HEK293 (cell line): Measurements from ENCODE around the gene KCNT1.

Experiments used
- CTCF ChIA-PET: fragments of 350-600 bp; formaldehyde crosslinking; extraction: SDS; loops from one replicate; lab custom pipeline; 2021; ENCODE audit warnings: antibody characterized with exemption; lab: Yijun Ruan, JAX
- POLR2A ChIA-PET: fragments of 300-600 bp; formaldehyde crosslinking; extraction: SDS; loops from one replicate; lab custom pipeline; 2020; ENCODE audit warnings: antibody characterized with exemption, inconsistent platforms; lab: Yijun Ruan, JAX
- H3K27ac ChIP-seq: fragments of 200-500 bp; sonication (Bioruptor generic); 2 replicates; pipeline ENCODE4 v1.5.1; 2014; ENCODE audit warnings: low read depth, low read length, control low read depth, inconsistent platforms; ENCODE audit errors: extremely low read depth
- H3K36me3 ChIP-seq, 2 experiments: fragments of 200-500 bp in 1 of 2; sonication (Bioruptor generic) in 1 of 2; 1 replicate in 1 of 2; 2 replicates in 1 of 2; pipeline ENCODE4 v1.5.1; 2014 to 2017; ENCODE audit warnings: inconsistent platforms in 2 of 2, low read length in 2 of 2; ENCODE audit not compliant: control insufficient read depth in 2 of 2, insufficient read depth in 1 of 2
- H3K4me1 ChIP-seq: fragments of 200-500 bp; sonication (Bioruptor generic); 2 replicates; pipeline ENCODE4 v1.5.1; 2014; ENCODE audit warnings: mild to moderate bottlenecking, low read length, inconsistent platforms; ENCODE audit not compliant: control insufficient read depth, insufficient read depth
- H3K4me3 ChIP-seq: 2 replicates; pipeline ENCODE4 v1.5.1; 2011; ENCODE audit warnings: low read depth, mild to moderate bottlenecking, control low read depth, low read length, moderate library complexity
- H3K9me3 ChIP-seq: fragments of 200-500 bp; sonication (Bioruptor generic); 2 replicates; pipeline ENCODE4 v1.5.1; 2014; ENCODE audit warnings: low read depth, low read length, inconsistent platforms; ENCODE audit not compliant: control insufficient read depth, insufficient read depth
- BCL11B ChIP-seq: fragments of 450-650 bp; formaldehyde crosslinking; IDR thresholded peaks from 2 replicates; pipeline ENCODE4 v1.5.1; 2016; ENCODE audit warnings: low read depth, missing biosample characterization, missing genetic modification characterization
- FEZF1 ChIP-seq: fragments of 450-650 bp; formaldehyde crosslinking; IDR thresholded peaks from 2 replicates; pipeline ENCODE4 v1.5.1; 2016; ENCODE audit warnings: missing biosample characterization, missing genetic modification characterization
- GLI2 ChIP-seq: fragments of 450-650 bp; formaldehyde crosslinking; IDR thresholded peaks from 2 replicates; pipeline ENCODE4; 2017; ENCODE audit warnings: missing biosample characterization, missing genetic modification characterization, low read depth, borderline replicate concordance
- SP3 ChIP-seq: fragments of 450-650 bp; formaldehyde crosslinking; IDR thresholded peaks from 2 replicates; pipeline ENCODE4 v1.5.1; 2016; ENCODE audit warnings: missing biosample characterization, missing genetic modification characterization
- YY1 ChIP-seq: fragments of 450-650 bp; formaldehyde crosslinking; IDR thresholded peaks from 2 replicates; pipeline ENCODE4 v1.5.1; 2018; ENCODE audit warnings: missing biosample characterization, missing genetic modification characterization
- ZBTB20 ChIP-seq: fragments of 450-650 bp; formaldehyde crosslinking; IDR thresholded peaks from 2 replicates; pipeline ENCODE4 v1.5.1; 2016; ENCODE audit warnings: missing biosample characterization, missing genetic modification characterization
- ZBTB8A ChIP-seq: fragments of 450-650 bp; formaldehyde crosslinking; IDR thresholded peaks from 2 replicates; pipeline ENCODE4 v1.5.1; 2016; ENCODE audit warnings: missing biosample characterization, missing genetic modification characterization
- ZIC2 ChIP-seq: fragments of 450-650 bp; formaldehyde crosslinking; IDR thresholded peaks from 2 replicates; pipeline ENCODE4 v1.5.1; 2016; ENCODE audit warnings: missing biosample characterization, missing genetic modification characterization
- ZNF19 ChIP-seq: fragments of 450-650 bp; formaldehyde crosslinking; IDR thresholded peaks from 2 replicates; pipeline ENCODE4; 2016; ENCODE audit warnings: missing biosample characterization, missing genetic modification characterization, low read depth
- ZNF354C ChIP-seq: fragments of 450-650 bp; formaldehyde crosslinking; IDR thresholded peaks from 2 replicates; pipeline ENCODE4 v1.5.1; 2016; ENCODE audit warnings: missing biosample characterization, missing genetic modification characterization, low read depth, borderline replicate concordance
- ZNF549 ChIP-seq: fragments of 450-650 bp; IDR thresholded peaks from 2 replicates; pipeline ENCODE4 v1.5.1; 2018; ENCODE audit warnings: missing biosample characterization, missing genetic modification characterization, mild to moderate bottlenecking, inconsistent platforms, moderate library complexity
- ZNF621 ChIP-seq: fragments of 450-650 bp; formaldehyde crosslinking; IDR thresholded peaks from 2 replicates; pipeline ENCODE4 v1.5.1; 2017; ENCODE audit warnings: missing biosample characterization, missing genetic modification characterization
- ZNF677 ChIP-seq: fragments of 450-650 bp; IDR thresholded peaks from 2 replicates; pipeline ENCODE4 v1.5.0; 2018; ENCODE audit warnings: missing biosample characterization, mild to moderate bottlenecking, missing genetic modification characterization, moderate library complexity
- ZNF791 ChIP-seq: fragments of 450-650 bp; formaldehyde crosslinking; IDR thresholded peaks from 2 replicates; pipeline ENCODE4 v1.5.1; 2016; ENCODE audit warnings: missing biosample characterization, missing genetic modification characterization
- TF ChIP-seq, protein P1 (sequence below): fragments of 450-650 bp; formaldehyde crosslinking; IDR thresholded peaks from 2 replicates; pipeline ENCODE4 v1.5.0; 2017; ENCODE audit warnings: missing biosample characterization, missing genetic modification characterization, borderline replicate concordance
- TF ChIP-seq, protein P2 (sequence below): fragments of 450-650 bp; formaldehyde crosslinking; IDR thresholded peaks from 2 replicates; pipeline ENCODE4 v1.5.1; 2017; ENCODE audit warnings: missing biosample characterization, missing genetic modification characterization
- TF ChIP-seq, protein P3 (sequence below): fragments of 450-650 bp; formaldehyde crosslinking; IDR thresholded peaks from 2 replicates; pipeline ENCODE4 v1.5.1; 2016; ENCODE audit warnings: missing biosample characterization, missing genetic modification characterization
- TF ChIP-seq, protein P4 (sequence below): fragments of 450-650 bp; formaldehyde crosslinking; optimal IDR thresholded peaks from 2 replicates; pipeline ENCODE3; 2016; ENCODE audit warnings: missing biosample characterization, mild to moderate bottlenecking, missing genetic modification characterization
- TF ChIP-seq, protein P5 (sequence below): fragments of 450-650 bp; formaldehyde crosslinking; IDR thresholded peaks from 2 replicates; pipeline ENCODE4 v1.5.1; 2016; ENCODE audit warnings: missing biosample characterization, missing genetic modification characterization, low read depth

The KCNT1 gene

DNA sequence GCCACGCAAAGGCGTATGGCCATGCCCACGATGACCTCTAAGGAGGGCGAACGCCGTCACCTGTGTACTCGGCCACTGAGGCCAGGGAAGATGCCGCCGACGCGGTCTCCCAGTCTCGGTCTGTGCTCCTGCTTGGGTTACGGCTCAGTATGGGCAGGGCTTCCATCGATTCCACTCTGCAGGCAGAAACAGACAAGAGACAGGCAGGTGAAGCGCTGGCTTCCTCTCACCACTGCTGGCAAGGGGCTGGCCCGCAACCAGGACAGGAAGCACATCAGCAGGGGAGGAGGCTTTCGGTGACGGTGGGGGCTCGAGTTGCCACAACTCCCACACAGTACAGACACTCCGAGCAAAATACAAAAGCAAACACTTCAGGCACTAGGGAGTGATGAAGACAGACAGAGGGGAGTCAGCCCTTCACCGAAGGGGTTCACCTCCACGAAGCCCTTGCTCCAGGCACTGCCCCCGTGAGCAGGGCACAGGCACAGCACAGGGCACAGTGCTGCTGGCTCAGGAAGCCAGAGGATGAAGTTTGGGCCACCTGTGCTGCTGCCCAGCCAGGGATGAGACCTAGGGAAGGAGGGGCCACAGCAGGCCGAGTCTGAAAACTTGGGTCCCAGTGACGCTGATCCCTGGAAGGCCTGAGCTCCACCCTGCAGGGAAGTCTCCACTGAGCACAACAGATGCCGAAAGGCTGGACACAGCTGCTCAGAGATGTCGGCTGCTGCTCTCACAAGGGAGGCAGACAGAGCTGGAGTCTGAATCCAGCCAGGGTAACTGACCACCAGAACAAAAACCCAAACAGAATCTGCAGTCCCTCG lies 114.1 kb downstream of the KCNT1 start:
- ChIA-PET POLR2A (no interaction called here), CTCF (interaction anchor here (1.5 kb wide), 1 partner anchor 18 kb away, joined by 6 read pairs; no protein-coding TSS in a partner anchor)
- no peak overlapping the region for H3K27ac ChIP-seq

DNA sequence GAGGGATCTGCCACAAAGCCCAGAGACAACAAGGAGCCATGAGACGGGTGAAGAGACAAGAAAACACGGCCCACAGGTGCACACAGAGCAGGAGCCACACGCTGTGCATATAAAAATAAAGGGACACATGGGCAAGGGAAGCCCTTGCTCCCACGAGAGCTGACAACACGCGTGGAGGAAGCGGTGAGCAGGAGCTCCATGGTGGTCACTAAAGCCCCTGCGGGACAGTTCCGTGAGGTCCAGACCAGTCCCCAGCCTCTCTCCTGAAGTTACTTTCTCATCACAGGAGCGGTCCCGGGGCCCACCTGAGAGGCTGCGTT lies 114.6 kb downstream of the KCNT1 start:
- Histone ChIP-seq H3K4me1 (no peaks in the 10 kb centered on the region), H3K9me3 (no peaks in the 10 kb centered on the region), H3K36me3 (peaks cover 4 to 92% of the 10 kb centered on the region in 2 experiments; a peak in 2 of 3 replicates), H3K4me3 (no peak overlapping the region), H3K27ac (no peak overlapping the region)
- CTCF ChIA-PET, result no interaction called here
- POLR2A ChIA-PET, result no interaction called here
- TF ChIP-seq, protein P1, sequence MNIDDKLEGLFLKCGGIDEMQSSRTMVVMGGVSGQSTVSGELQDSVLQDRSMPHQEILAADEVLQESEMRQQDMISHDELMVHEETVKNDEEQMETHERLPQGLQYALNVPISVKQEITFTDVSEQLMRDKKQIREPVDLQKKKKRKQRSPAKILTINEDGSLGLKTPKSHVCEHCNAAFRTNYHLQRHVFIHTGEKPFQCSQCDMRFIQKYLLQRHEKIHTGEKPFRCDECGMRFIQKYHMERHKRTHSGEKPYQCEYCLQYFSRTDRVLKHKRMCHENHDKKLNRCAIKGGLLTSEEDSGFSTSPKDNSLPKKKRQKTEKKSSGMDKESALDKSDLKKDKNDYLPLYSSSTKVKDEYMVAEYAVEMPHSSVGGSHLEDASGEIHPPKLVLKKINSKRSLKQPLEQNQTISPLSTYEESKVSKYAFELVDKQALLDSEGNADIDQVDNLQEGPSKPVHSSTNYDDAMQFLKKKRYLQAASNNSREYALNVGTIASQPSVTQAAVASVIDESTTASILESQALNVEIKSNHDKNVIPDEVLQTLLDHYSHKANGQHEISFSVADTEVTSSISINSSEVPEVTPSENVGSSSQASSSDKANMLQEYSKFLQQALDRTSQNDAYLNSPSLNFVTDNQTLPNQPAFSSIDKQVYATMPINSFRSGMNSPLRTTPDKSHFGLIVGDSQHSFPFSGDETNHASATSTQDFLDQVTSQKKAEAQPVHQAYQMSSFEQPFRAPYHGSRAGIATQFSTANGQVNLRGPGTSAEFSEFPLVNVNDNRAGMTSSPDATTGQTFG (tag by site-specific recombination), result no peak
- no peak for TF ChIP-seq FEZF1 (tag by site-specific recombination)
- TF ChIP-seq ZNF677 (tag by site-specific recombination), result no peak
- TF ChIP-seq, protein P2, sequence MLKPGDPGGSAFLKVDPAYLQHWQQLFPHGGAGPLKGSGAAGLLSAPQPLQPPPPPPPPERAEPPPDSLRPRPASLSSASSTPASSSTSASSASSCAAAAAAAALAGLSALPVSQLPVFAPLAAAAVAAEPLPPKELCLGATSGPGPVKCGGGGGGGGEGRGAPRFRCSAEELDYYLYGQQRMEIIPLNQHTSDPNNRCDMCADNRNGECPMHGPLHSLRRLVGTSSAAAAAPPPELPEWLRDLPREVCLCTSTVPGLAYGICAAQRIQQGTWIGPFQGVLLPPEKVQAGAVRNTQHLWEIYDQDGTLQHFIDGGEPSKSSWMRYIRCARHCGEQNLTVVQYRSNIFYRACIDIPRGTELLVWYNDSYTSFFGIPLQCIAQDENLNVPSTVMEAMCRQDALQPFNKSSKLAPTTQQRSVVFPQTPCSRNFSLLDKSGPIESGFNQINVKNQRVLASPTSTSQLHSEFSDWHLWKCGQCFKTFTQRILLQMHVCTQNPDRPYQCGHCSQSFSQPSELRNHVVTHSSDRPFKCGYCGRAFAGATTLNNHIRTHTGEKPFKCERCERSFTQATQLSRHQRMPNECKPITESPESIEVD, result no peak
- no peak for TF ChIP-seq SP3 (tag by site-specific recombination)
- TF ChIP-seq ZNF19 (tag by site-specific recombination), result no peak
- TF ChIP-seq ZBTB8A (tag by site-specific recombination), result no peak
- no peak for TF ChIP-seq ZNF549
- no peak for TF ChIP-seq BCL11B (tag by site-specific recombination)
- no peak for TF ChIP-seq ZNF354C (tag by site-specific recombination)

More for the DNA sequence above, 114.1 kb downstream of the KCNT1 start:
- no peaks in the 10 kb centered on the region for H3K4me1 ChIP-seq
- H3K36me3 ChIP-seq, result peaks cover 4 to 92% of the 10 kb centered on the region in 2 experiments; a peak in 2 of 3 replicates
- TF ChIP-seq ZNF621 (tag by site-specific recombination), result no peak
- TF ChIP-seq ZIC2 (tag by site-specific recombination), result peak; percentile 66
- no peak for TF ChIP-seq ZBTB20 (tag by site-specific recombination)
- TF ChIP-seq ZNF791, result no peak
- TF ChIP-seq GLI2, result no peak
- H3K4me3 ChIP-seq, result no peak overlapping the region
- no peaks in the 10 kb centered on the region for H3K9me3 ChIP-seq

DNA sequence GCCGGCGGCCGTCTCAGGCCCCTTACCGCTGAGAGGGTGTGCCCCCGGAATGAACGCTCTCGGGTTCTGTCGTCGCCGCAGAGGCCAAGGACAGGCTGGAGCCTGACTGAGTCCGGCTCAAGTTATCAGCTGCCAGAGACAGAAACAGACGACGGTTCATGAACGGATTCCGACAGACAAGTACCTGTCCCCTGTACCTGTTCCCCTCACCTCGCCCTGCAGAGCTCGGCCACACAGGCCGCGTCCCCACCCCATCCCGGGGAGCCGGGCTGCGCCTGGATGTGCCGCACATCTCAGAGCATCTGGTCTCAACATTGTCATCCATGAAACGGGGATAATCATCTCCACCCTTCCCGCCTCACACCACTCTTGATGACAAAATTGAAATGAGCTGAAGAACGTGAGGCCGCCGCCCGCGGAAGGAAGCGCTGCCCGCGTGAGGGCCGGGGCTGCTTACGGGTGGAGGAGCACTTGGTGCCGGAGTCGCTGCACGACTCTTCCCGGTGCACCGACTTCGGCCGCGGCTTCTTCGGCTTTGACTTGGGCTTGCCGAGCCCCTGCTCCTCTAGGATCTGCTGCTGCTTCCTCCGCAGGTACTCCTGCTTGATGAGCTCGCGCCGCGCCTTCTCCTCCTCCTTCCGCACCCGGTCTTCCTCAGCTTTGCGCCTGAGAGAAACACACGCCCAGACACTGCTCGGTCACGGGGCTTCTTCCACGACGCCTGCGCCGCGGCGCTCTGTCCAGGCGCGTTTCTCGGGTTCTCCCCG lies 116.1 kb downstream of the KCNT1 start:
- CTCF ChIA-PET, result interaction anchor here (0.6 to 0.7 kb wide), 3 partner anchors 16 to 980 kb away, joined by 3 read pairs; no protein-coding TSS in a partner anchor
- no peak for TF ChIP-seq YY1
- TF ChIP-seq, protein P3, sequence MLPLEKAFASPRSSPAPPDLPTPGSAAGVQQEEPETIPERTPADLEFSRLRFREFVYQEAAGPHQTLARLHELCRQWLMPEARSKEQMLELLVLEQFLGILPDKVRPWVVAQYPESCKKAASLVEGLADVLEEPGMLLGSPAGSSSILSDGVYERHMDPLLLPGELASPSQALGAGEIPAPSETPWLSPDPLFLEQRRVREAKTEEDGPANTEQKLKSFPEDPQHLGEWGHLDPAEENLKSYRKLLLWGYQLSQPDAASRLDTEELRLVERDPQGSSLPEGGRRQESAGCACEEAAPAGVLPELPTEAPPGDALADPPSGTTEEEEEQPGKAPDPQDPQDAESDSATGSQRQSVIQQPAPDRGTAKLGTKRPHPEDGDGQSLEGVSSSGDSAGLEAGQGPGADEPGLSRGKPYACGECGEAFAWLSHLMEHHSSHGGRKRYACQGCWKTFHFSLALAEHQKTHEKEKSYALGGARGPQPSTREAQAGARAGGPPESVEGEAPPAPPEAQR (tag by site-specific recombination), result no peak
- TF ChIP-seq, protein P4, sequence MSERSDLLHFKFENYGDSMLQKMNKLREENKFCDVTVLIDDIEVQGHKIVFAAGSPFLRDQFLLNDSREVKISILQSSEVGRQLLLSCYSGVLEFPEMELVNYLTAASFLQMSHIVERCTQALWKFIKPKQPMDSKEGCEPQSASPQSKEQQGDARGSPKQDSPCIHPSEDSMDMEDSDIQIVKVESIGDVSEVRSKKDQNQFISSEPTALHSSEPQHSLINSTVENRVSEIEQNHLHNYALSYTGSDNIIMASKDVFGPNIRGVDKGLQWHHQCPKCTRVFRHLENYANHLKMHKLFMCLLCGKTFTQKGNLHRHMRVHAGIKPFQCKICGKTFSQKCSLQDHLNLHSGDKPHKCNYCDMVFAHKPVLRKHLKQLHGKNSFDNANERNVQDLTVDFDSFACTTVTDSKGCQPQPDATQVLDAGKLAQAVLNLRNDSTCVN (tag by site-specific recombination), result no peak
- TF ChIP-seq, protein P5, sequence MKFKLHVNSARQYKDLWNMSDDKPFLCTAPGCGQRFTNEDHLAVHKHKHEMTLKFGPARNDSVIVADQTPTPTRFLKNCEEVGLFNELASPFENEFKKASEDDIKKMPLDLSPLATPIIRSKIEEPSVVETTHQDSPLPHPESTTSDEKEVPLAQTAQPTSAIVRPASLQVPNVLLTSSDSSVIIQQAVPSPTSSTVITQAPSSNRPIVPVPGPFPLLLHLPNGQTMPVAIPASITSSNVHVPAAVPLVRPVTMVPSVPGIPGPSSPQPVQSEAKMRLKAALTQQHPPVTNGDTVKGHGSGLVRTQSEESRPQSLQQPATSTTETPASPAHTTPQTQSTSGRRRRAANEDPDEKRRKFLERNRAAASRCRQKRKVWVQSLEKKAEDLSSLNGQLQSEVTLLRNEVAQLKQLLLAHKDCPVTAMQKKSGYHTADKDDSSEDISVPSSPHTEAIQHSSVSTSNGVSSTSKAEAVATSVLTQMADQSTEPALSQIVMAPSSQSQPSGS (tag by site-specific recombination), result no peak

More for the DNA sequence above, 116.1 kb downstream of the KCNT1 start:
- Histone ChIP-seq H3K27ac (no peak overlapping the region), H3K4me1 (no peaks in the 10 kb centered on the region), H3K9me3 (no peaks in the 10 kb centered on the region), H3K36me3 (peaks cover 4 to 95% of the 10 kb centered on the region in 2 experiments; a peak in 2 of 3 replicates), H3K4me3 (no peak overlapping the region)
- POLR2A ChIA-PET, result no interaction called here
